Neural cell (in vitro differentiated cells): ENCODE measurements around the gene ZSWIM6.

Experiments used
- CTCF ChIP-seq: fragments of 450-650 bp; IDR thresholded peaks from 2 replicates; pipeline ENCODE4 v1.5.1; 2014; ENCODE audit warnings: antibody characterized with exemption, mild to moderate bottlenecking, moderate library complexity; ENCODE audit not compliant: poor library complexity, severe bottlenecking
- EZH2 ChIP-seq: fragments of 200-600, 300-800 bp; shearing (Covaris generic), sonication (generic); IDR thresholded peaks from 2 replicates; pipeline ENCODE4 v1.6.1; 2014; ENCODE audit warnings: antibody characterized with exemption, low read length, borderline replicate concordance, mild to moderate bottlenecking; ENCODE audit not compliant: insufficient read depth, poor library complexity, severe bottlenecking

DNA sequence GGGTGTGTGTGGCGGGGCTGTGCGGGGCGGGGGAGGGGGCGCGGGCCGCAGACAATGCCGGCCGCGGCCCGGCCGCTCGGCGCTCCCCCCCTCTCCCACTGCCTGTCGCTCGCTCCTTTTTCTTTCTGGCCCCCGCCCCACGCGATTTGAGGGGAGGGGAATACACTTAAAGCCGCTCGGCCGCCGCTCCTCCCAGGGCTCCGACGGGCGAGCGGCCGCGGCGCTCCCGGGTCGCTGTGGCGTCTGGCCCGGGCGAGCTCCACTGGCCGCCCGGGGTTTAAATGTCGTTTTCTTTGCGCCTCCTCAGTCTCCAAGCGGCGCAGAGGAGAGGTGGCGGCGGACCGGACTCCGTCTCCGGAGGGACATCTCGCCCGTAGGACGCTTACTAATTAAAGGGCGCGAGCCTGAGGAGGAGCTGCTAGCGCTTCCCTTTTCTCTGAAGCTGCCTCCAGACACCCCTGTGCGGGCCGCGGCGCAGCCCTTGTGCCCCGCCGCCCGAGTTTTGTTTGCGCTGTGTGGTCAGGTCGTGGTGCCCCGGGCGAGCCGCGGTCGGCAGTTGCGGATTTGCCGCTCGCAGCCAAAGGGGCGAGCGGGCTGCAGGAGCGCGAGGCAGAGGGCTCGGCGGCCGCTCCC, 1.4 kb downstream of the ZSWIM6 start:
- TF ChIP-seq CTCF: no peak
- TF ChIP-seq EZH2: no peak
